Retinal pigment epithelial cell (primary cell): ENCODE data around the gene SIGLEC7.

Experiments used
- DNase-seq: peaks from one replicate; pipeline ENCODE4 v3.0.0-alpha.2; 2010; ENCODE audit warnings: low read depth
- H3K4me3 ChIP-seq: 2 replicates; pipeline ENCODE4 v1.5.1; 2011; ENCODE audit warnings: mild to moderate bottlenecking, low read length, control low read depth, moderate library complexity
- CTCF ChIP-seq: conservative IDR thresholded peaks from 2 replicates; pipeline ENCODE4 v1.5.1; 2011; ENCODE audit warnings: low read depth, low read length, control low read depth, inconsistent platforms

The SIGLEC7 gene

GRCh38 chr19:51131780-51132680, 10.1 kb upstream of the SIGLEC7 start:
- no peak overlapping the region for H3K4me3 ChIP-seq
- peak; percentile 69 for DNase-seq
- TF ChIP-seq CTCF: peak; percentile 24

DNA sequence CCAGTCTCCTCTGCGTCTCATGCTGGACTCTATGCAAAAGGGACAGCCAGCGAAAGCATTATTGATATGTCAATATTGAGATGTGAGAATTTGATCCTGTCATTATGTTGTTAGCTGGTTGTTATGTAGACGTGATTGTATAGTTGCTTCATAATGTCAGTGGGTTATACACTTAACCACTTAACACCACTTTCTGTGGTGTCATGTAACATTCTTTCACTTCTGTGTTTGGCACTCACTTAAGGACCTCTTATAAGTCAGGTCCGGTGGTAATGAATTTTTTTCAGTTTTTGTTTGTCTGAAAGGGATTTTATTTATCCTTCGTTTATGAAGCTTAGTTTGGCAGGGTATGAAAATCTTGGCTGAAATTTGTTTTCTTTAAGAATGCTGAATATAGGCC, 7.1 kb upstream of the SIGLEC7 start:
- H3K4me3 ChIP-seq: no peak overlapping the region
- no peak for DNase-seq

GRCh38 chr19:51135986-51136762, 5.9 kb upstream of the SIGLEC7 start:
- no peak for DNase-seq
- TF ChIP-seq CTCF: no peak
- H3K4me3 ChIP-seq: no peak overlapping the region

More for the DNA sequence above, 7.1 kb upstream of the SIGLEC7 start:
- no peak for TF ChIP-seq CTCF

DNA sequence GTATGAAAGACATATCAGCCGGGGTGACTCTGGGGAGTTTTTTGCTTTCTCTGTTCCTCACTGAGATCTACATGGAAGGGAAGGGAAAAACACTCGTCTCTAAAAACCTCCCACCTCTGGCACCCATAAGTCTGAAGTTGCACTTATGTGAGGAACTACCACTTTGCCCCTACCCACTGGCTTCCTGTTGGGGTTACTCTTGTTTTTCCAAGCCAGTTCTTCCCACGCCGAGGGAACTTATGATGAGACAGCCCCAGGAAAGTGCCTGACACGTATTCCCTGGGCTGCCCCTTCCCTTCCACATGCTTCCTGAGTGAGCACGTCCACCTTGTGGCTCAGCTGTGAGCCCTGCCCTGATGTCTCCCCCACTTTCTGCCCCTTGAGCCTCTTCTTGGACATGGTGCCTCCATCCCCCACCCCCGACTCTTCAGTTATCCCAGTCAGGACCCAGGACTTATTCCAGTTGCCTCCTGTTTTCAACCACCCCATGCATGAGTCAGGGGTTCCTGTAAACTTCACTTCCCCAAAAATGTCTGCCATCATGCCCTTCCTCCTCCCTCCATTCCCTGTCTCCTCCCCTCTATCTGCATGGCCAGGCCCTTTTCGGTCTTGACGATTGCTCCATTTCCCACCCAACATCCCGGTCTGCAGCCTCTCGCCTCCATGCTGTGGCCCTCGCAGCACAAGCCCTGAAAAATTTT, 5.1 kb upstream of the SIGLEC7 start:
- H3K4me3 ChIP-seq: no peak overlapping the region
- DNase-seq: no peak
- TF ChIP-seq CTCF: no peak

DNA sequence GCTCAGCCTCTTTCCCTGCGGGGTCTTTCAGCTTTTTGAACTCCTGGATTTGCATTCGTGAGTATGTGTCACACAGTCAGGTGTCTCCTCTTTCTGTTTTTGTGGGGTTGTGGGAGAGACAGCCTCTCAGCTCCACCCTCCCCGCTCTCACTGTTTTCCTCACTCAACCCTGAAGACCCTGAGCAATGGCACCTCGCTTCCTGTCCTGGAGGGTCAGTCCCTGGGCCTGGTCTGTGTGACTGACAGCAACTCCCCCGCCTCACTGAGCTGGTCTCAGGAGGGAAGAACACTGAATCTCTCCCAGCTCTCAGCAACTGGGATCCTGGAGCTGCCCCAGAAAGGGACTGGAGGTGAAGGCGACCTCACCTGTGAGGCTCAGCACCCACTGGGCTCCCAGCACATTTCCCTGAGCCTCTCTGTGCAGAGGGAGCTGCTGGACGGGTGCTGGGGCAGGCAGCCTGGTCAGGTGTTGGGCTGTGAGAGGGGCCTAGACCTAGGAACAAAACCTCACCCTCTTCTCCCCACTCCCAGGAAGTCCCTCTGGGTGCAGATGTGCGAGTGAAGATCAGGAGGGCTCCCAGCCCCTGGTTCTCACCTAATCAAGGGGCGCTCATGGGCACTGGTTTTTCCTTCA, 4.2 kb upstream of the SIGLEC7 start:
- no peak for DNase-seq
- no peak overlapping the region for H3K4me3 ChIP-seq
- no peak for TF ChIP-seq CTCF

GRCh38 chr19:51138549-51138979, 3.5 kb upstream of the SIGLEC7 start:
- H3K4me3 ChIP-seq: no peak overlapping the region

More at GRCh38 chr19:51138549-51138979, 3.5 kb upstream of the SIGLEC7 start:
- no peak for TF ChIP-seq CTCF
- DNase-seq: no peak
